GM12878 (cell line): ENCODE data around the gene ELP4.

Experiments
- CTCF ChIP-seq, 3 experiments: IDR thresholded peaks in 2 of 3; conservative IDR thresholded peaks in 1 of 3; 2 replicates each; pipeline ENCODE4 v1.5.1; 2011; ENCODE audit warnings: low read depth in 3 of 3, low read length in 3 of 3, mild to moderate bottlenecking in 3 of 3, control low read depth in 2 of 3, moderate library complexity in 2 of 3, inconsistent platforms in 1 of 3, mixed read lengths in 1 of 3; ENCODE audit not compliant: control insufficient read depth in 2 of 3, insufficient read depth in 1 of 3; ENCODE audit errors: extremely low read depth in 1 of 3
- FOXM1 ChIP-seq: IDR thresholded peaks from 2 replicates; pipeline ENCODE4 v1.6.1; 2012; ENCODE audit warnings: low read depth, mild to moderate bottlenecking, inconsistent platforms, low read length, moderate library complexity
- LARP7 ChIP-seq: fragments of 450-650 bp; IDR thresholded peaks from 2 replicates; pipeline ENCODE4 v1.6.1; 2017; ENCODE audit warnings: mild to moderate bottlenecking
- PML ChIP-seq: IDR thresholded peaks from 2 replicates; pipeline ENCODE4 v1.6.1; 2012; ENCODE audit warnings: low read length, inconsistent platforms
- POLR2A ChIP-seq: IDR thresholded peaks from 2 replicates; pipeline ENCODE4 v1.6.1; 2011; ENCODE audit warnings: low read depth, mild to moderate bottlenecking, low read length
- RAD21 ChIP-seq: IDR thresholded peaks from 2 replicates; pipeline ENCODE4 v1.6.1; 2011; ENCODE audit warnings: mild to moderate bottlenecking, low read depth, low read length, moderate library complexity; ENCODE audit not compliant: insufficient read depth
- RAD51 ChIP-seq: fragments of 450-650 bp; IDR thresholded peaks from 2 replicates; pipeline ENCODE4 v1.6.1; 2016; ENCODE audit warnings: moderate library complexity, mild to moderate bottlenecking, inconsistent platforms
- RCOR1 ChIP-seq: conservative IDR thresholded peaks from 2 replicates; pipeline ENCODE4 v1.6.1; 2012; ENCODE audit warnings: low read depth, low read length, improper control_type of control experiment
- SIN3A ChIP-seq: IDR thresholded peaks from 2 replicates; pipeline ENCODE4 v1.6.1; 2012; ENCODE audit warnings: low read depth, low read length, improper control_type of control experiment
- SUZ12 ChIP-seq: fragments of 200-600 bp; sonication (generic); IDR thresholded peaks from one replicate; pipeline ENCODE4 v1.6.1; 2018; ENCODE audit warnings: antibody characterized with exemption, mild to moderate bottlenecking; ENCODE audit not compliant: unreplicated experiment
- YY1 ChIP-seq: IDR thresholded peaks from 2 replicates; pipeline ENCODE4 v1.6.1; 2011; ENCODE audit warnings: low read depth, mild to moderate bottlenecking, low read length
- TF ChIP-seq, protein P1 (sequence below): IDR thresholded peaks from 2 replicates; pipeline ENCODE4 v1.6.1; 2012; ENCODE audit warnings: mild to moderate bottlenecking, low read depth, low read length
- TF ChIP-seq, protein P2 (sequence below): fragments of 150-350 bp; IDR thresholded peaks from 2 replicates; pipeline ENCODE4 v1.6.1; 2016; ENCODE audit warnings: low read depth, low read length

- TF ChIP-seq PML = no peak
- TF ChIP-seq POLR2A = no peak
- no peak for TF ChIP-seq FOXM1
- TF ChIP-seq CTCF (IDR thresholded peaks at IDR 0.05 in 2 of 3, conservative IDR thresholded peaks at IDR 0.05 in 1 of 3; ENCODE audit: control insufficient read depth in 2 of 3, extremely low read depth in 1 of 3, insufficient read depth in 1 of 3, low read depth in 3 of 3, low read length in 3 of 3) = no peak
- no peak for TF ChIP-seq SIN3A
- TF ChIP-seq RAD51 = no peak
- no peak for TF ChIP-seq RCOR1
- TF ChIP-seq YY1 = no peak
- TF ChIP-seq, protein P1, sequence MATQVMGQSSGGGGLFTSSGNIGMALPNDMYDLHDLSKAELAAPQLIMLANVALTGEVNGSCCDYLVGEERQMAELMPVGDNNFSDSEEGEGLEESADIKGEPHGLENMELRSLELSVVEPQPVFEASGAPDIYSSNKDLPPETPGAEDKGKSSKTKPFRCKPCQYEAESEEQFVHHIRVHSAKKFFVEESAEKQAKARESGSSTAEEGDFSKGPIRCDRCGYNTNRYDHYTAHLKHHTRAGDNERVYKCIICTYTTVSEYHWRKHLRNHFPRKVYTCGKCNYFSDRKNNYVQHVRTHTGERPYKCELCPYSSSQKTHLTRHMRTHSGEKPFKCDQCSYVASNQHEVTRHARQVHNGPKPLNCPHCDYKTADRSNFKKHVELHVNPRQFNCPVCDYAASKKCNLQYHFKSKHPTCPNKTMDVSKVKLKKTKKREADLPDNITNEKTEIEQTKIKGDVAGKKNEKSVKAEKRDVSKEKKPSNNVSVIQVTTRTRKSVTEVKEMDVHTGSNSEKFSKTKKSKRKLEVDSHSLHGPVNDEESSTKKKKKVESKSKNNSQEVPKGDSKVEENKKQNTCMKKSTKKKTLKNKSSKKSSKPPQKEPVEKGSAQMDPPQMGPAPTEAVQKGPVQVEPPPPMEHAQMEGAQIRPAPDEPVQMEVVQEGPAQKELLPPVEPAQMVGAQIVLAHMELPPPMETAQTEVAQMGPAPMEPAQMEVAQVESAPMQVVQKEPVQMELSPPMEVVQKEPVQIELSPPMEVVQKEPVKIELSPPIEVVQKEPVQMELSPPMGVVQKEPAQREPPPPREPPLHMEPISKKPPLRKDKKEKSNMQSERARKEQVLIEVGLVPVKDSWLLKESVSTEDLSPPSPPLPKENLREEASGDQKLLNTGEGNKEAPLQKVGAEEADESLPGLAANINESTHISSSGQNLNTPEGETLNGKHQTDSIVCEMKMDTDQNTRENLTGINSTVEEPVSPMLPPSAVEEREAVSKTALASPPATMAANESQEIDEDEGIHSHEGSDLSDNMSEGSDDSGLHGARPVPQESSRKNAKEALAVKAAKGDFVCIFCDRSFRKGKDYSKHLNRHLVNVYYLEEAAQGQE = no peak
- TF ChIP-seq SUZ12 = no peak
- TF ChIP-seq RAD21 = no peak
- TF ChIP-seq, protein P2, sequence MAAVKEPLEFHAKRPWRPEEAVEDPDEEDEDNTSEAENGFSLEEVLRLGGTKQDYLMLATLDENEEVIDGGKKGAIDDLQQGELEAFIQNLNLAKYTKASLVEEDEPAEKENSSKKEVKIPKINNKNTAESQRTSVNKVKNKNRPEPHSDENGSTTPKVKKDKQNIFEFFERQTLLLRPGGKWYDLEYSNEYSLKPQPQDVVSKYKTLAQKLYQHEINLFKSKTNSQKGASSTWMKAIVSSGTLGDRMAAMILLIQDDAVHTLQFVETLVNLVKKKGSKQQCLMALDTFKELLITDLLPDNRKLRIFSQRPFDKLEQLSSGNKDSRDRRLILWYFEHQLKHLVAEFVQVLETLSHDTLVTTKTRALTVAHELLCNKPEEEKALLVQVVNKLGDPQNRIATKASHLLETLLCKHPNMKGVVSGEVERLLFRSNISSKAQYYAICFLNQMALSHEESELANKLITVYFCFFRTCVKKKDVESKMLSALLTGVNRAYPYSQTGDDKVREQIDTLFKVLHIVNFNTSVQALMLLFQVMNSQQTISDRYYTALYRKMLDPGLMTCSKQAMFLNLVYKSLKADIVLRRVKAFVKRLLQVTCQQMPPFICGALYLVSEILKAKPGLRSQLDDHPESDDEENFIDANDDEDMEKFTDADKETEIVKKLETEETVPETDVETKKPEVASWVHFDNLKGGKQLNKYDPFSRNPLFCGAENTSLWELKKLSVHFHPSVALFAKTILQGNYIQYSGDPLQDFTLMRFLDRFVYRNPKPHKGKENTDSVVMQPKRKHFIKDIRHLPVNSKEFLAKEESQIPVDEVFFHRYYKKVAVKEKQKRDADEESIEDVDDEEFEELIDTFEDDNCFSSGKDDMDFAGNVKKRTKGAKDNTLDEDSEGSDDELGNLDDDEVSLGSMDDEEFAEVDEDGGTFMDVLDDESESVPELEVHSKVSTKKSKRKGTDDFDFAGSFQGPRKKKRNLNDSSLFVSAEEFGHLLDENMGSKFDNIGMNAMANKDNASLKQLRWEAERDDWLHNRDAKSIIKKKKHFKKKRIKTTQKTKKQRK = no peak
- TF ChIP-seq LARP7 = no peak
These were observed 257.5 kb downstream of the ELP4 start for GRCh38 chr11:31767066-31767465.
